Mucosa of descending colon (tissue), 3 donors: ENCODE results near the gene TRAPPC10. TPM values are rescaled to one million over a fixed set of nuclear protein-coding genes. Genes with fewer than 3 reads are reported as not detected.

Experiments
- ATAC-seq: fragments of 200-7000 bp; cut with Tn5 transposase; one replicate; pipeline ENCODE4 v1.9.1; 2020; ENCODE audit warnings: mild to moderate bottlenecking, moderate library complexity
- DNase-seq, 3 donors: peaks; one replicate each; pipeline ENCODE4 v3.0.0-alpha.2; 2020
- H3K36me3 ChIP-seq: fragments of 200-600 bp; one replicate; pipeline ENCODE4 v1.8.0; 2021; ENCODE audit warnings: low read depth, mild to moderate bottlenecking
- H3K4me1 ChIP-seq: fragments of 200-600 bp; one replicate; pipeline ENCODE4 v1.8.0; 2021; ENCODE audit warnings: low read depth, mild to moderate bottlenecking
- H3K4me3 ChIP-seq: fragments of 200-600 bp; one replicate; pipeline ENCODE4 v1.8.0; 2021; ENCODE audit warnings: mild to moderate bottlenecking
- H3K9me3 ChIP-seq: fragments of 200-600 bp; one replicate; pipeline ENCODE4 v1.8.0; 2021; ENCODE audit warnings: mild to moderate bottlenecking
- CTCF ChIP-seq: fragments of 200-600 bp; IDR thresholded peaks from one replicate; pipeline ENCODE4 v1.8.0; 2022; ENCODE audit warnings: antibody characterized with exemption, mild to moderate bottlenecking
- intact Hi-C, 2 donors: fragments of 100-400 bp; cut with DNase I in 1 of 2; cut with micrococcal nuclease in 1 of 2; formaldehyde crosslinking; loops; one replicate each; pipeline versions ENCODE4 v1.11.0 to v1.11.1; 2022; cut with DNase I, micrococcal nuclease
- total RNA-seq, 3 donors: library from RNA; stranded (reverse); fragmentation: NEBNext Ultra II Directional in 2 of 3; extraction: Animal tissue kit (Norgen Biotek cat#: 25700) in 2 of 3; gene quantifications; one replicate each; pipeline versions ENCODE4 v1.2.1 to v1.2.4, GENCODE V29; 2021 to 2023
- donor health status: DM: no; HTN: no; CAD: no; lungs with moderate emphysema.
- donor health status: DM: no; HTN: no; CAD: no.
- donor health status: DM: no; HTN: yes; CAD: no.

The TRAPPC10 gene
- total RNA-seq, 3 donors from 2014 or later: 57.7 to 86.8 (median 61.9) TPM

- no peak for DNase-seq
- Histone ChIP-seq H3K36me3 (no peaks in the 10 kb centered on the region), H3K4me1 (no peaks in the 10 kb centered on the region), H3K9me3 (no peaks in the 10 kb centered on the region), H3K4me3 (no peak overlapping the region)
- intact Hi-C loops: no loop called here
- no peak for TF ChIP-seq CTCF
- no peak for ATAC-seq
Measured at GRCh38 chr21:43988016-43988415, 24.1 kb upstream of the TRAPPC10 start.

GRCh38 chr21:43988506-43989230 lies 23.4 kb upstream of the TRAPPC10 start:
- Histone ChIP-seq H3K4me3 (no peak overlapping the region), H3K9me3 (no peaks in the 10 kb centered on the region), H3K36me3 (no peaks in the 10 kb centered on the region), H3K4me1 (no peaks in the 10 kb centered on the region)
- intact Hi-C loops: no loop called here
- DNase-seq: peak in 1 of 3 donors; percentile 39
- no peak for ATAC-seq
- no peak for TF ChIP-seq CTCF

GRCh38 chr21:43989401-43989800 lies 22.7 kb upstream of the TRAPPC10 start:
- no peaks in the 10 kb centered on the region for H3K36me3 ChIP-seq
- no peaks in the 10 kb centered on the region for H3K4me1 ChIP-seq
- ATAC-seq (no peak), DNase-seq (peak in 1 of 3 donors; percentile 10)
- intact Hi-C loops: no loop called here
- TF ChIP-seq CTCF: no peak
- no peak overlapping the region for H3K4me3 ChIP-seq
- H3K9me3 ChIP-seq: no peaks in the 10 kb centered on the region

- no peaks in the 10 kb centered on the region for H3K4me1 ChIP-seq
- H3K36me3 ChIP-seq: no peaks in the 10 kb centered on the region
- H3K4me3 ChIP-seq: no peak overlapping the region
- DNase-seq (peak in 2 of 3 donors; percentile 11 to 41), ATAC-seq (no peak)
- no peaks in the 10 kb centered on the region for H3K9me3 ChIP-seq
- no peak for TF ChIP-seq CTCF
- intact Hi-C loops: no loop called here
Measured at GRCh38 chr21:43991447-43991991, 20.6 kb upstream of the TRAPPC10 start.

- DNase-seq: peak in 1 of 3 donors; percentile 10
- no peaks in the 10 kb centered on the region for H3K9me3 ChIP-seq
- no peak overlapping the region for H3K4me3 ChIP-seq
- H3K36me3 ChIP-seq: no peaks in the 10 kb centered on the region
- TF ChIP-seq CTCF: no peak
- ATAC-seq: no peak
- intact Hi-C loops: no loop called here
- H3K4me1 ChIP-seq: no peaks in the 10 kb centered on the region
Measured at GRCh38 chr21:43992121-43992520, 20.0 kb upstream of the TRAPPC10 start.
